ENCODE results near the gene GGNBP2. TPM values are rescaled to one million over a fixed set of nuclear protein-coding genes. Genes with fewer than 3 reads are reported as not detected.

Gene GGNBP2
- total and polyA plus RNA-seq, 7 donors = 43.5 to 62.2 (median 57.4) TPM

DNA sequence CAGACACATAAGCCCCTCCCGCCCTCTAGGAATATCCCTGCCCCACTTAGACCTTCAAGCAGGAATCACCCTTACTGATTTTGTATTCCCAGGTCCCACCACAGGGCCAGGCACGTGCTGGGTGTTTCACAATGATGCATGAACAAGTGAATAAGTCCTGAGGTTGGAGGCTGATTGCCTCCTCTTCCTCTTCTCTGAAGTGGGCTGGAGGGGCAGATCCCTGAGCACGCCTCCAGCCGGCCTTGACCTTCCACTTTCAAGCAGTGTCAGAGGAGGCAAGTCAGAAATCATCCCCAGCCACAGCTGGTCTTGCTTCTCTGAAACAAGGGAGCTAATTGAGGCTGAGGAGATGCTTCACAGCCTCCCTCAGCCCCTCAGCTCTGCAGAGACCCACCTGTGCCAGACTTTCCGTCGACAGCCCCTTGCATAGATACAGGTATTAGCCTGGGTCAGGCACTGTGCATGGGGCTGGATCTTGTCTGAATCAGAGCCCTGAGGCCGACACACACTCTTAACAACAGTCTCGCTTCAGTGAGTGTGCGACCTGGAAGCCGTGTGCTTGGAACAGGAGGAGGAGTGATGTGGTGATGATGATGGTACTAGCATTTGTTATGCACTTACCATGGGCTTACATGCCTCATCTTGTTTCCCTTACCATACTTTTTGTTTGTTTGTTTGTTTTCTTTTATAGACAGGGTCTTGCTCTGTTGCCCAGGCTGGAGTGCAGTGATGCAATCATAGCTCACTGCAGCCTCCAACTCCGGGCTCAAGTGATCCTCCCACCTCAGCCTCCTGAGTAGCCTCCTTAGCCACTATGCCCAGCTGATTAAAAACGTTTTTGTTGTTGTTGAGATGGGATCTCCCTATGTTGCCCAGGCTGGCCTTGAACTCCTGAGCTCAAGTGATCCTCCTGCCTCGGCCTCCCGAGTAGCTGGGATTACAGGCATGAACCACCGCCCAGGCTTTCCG lies 71.6 kb downstream of the GGNBP2 start:
- Histone ChIP-seq H3K4me1 (no peaks in the 10 kb centered on the region), H3K36me3 (no peaks in the 10 kb centered on the region), H3K9me3 (no peaks in the 10 kb centered on the region), H3K4me3 (no peak overlapping the region), H3K27me3 (peaks cover 11 to 61% (median 17%) of the 10 kb centered on the region in 3 donors), H3K27ac (no peak overlapping the region)
- intact Hi-C loops (cut with DNase I) = no loop called here
- no peak for DNase-seq
- 85 to 87% methylated on average over 16 of the region's 16 CpGs for WGBS, 2 donors
- TF ChIP-seq POLR2AphosphoS5 (IDR thresholded peaks at IDR 0.05) = no peak

DNA sequence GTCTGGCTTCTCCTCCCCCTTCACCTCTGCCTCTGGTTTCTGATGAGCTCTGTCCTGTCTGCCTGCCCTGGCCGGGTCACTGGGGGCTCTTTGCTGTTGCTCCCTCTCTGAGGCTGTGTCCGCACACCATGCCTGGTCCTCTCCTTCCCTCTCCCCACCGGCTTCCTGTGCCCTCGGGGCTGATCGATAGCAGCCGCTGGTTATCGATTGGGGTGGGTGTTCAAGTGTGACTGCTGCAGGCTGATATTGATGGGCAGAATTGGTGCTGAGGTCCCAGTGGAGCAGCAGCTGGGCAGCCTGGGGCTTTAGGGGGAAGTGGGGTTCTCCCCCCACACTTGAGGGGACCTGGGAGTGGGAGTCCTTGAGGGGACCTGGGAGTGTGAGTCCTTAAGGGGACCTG lies 73.1 kb downstream of the GGNBP2 start:
- Histone ChIP-seq H3K4me1 (no peaks in the 10 kb centered on the region), H3K27me3 (peaks cover 11 to 61% (median 17%) of the 10 kb centered on the region in 3 donors), H3K9me3 (no peaks in the 10 kb centered on the region), H3K36me3 (no peaks in the 10 kb centered on the region), H3K4me3 (no peak overlapping the region), H3K27ac (no peak overlapping the region)
- DNase-seq = no peak
- TF ChIP-seq, protein P1, sequence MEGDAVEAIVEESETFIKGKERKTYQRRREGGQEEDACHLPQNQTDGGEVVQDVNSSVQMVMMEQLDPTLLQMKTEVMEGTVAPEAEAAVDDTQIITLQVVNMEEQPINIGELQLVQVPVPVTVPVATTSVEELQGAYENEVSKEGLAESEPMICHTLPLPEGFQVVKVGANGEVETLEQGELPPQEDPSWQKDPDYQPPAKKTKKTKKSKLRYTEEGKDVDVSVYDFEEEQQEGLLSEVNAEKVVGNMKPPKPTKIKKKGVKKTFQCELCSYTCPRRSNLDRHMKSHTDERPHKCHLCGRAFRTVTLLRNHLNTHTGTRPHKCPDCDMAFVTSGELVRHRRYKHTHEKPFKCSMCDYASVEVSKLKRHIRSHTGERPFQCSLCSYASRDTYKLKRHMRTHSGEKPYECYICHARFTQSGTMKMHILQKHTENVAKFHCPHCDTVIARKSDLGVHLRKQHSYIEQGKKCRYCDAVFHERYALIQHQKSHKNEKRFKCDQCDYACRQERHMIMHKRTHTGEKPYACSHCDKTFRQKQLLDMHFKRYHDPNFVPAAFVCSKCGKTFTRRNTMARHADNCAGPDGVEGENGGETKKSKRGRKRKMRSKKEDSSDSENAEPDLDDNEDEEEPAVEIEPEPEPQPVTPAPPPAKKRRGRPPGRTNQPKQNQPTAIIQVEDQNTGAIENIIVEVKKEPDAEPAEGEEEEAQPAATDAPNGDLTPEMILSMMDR (IDR thresholded peaks at IDR 0.05) = no peak
- TF ChIP-seq EP300 (IDR thresholded peaks at IDR 0.05) (no peak), POLR2A (IDR thresholded peaks at IDR 0.05) (no peak), POLR2AphosphoS5 (IDR thresholded peaks at IDR 0.05) (no peak)
- 91 to 94% methylated on average over 7 of the region's 7 CpGs for WGBS, 2 donors
- intact Hi-C loops (cut with DNase I) = no loop called here

DNA sequence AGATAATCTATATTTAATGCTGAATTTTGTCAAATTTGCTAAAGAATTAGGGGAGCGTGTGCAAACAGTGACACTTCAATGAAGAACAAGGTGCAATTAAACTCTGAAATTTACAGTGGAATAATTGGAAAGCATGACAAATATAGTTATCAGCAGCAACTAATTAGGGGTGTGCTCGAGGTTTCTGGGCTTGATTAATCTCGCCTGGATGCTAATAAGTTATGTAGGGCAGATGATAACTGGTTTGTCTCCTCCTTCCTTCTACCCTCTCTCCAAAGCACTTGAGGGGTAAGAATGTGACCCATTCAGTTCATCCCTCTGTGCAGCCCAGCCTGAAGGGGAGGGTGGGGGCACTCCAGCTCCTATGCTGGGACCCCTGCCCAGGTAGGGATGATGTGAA lies 78.6 kb downstream of the GGNBP2 start:
- Histone ChIP-seq H3K27me3 (peaks cover 0 to 20% (median 0%) of the 10 kb centered on the region in 3 donors), H3K4me3 (no peak overlapping the region), H3K9me3 (no peaks in the 10 kb centered on the region), H3K27ac (no peak overlapping the region), H3K4me1 (no peaks in the 10 kb centered on the region), H3K36me3 (no peaks in the 10 kb centered on the region)
- intact Hi-C loops (cut with DNase I) = no loop called here
- no peak for DNase-seq
- WGBS, 2 donors = 66 to 85% methylated on average over 3 of the region's 3 CpGs
- TF ChIP-seq POLR2A (IDR thresholded peaks at IDR 0.05) (no peak), EP300 (IDR thresholded peaks at IDR 0.05) (no peak), POLR2AphosphoS5 (IDR thresholded peaks at IDR 0.05) (no peak)
- TF ChIP-seq, protein P1 (IDR thresholded peaks at IDR 0.05) = no peak

GRCh38 chr17:36625188-36625587 lies 80.5 kb downstream of the GGNBP2 start:
- DNase-seq = no peak
- TF ChIP-seq, protein P1 (IDR thresholded peaks at IDR 0.05) = no peak
- no peak for TF ChIP-seq POLR2A (IDR thresholded peaks at IDR 0.05)
- TF ChIP-seq EP300 (IDR thresholded peaks at IDR 0.05) = no peak
- TF ChIP-seq POLR2AphosphoS5 (IDR thresholded peaks at IDR 0.05) = no peak

GRCh38 chr17:36627101-36627500 lies 82.4 kb downstream of the GGNBP2 start:
- TF ChIP-seq POLR2A (IDR thresholded peaks at IDR 0.05) (no peak), POLR2AphosphoS5 (IDR thresholded peaks at IDR 0.05) (no peak), EP300 (IDR thresholded peaks at IDR 0.05) (no peak)
- TF ChIP-seq, protein P1 (IDR thresholded peaks at IDR 0.05) = no peak
- DNase-seq = no peak
- H3K27ac ChIP-seq = no peak overlapping the region
- intact Hi-C loops (cut with DNase I) = no loop called here
- peaks cover 0 to 32% (median 4%) of the 10 kb centered on the region in 3 donors for H3K27me3 ChIP-seq
- no peaks in the 10 kb centered on the region for H3K36me3 ChIP-seq
- no peaks in the 10 kb centered on the region for H3K4me1 ChIP-seq
- H3K4me3 ChIP-seq = no peak overlapping the region
- WGBS, 2 donors = 78 to 83% methylated on average over 12 of the region's 12 CpGs
- H3K9me3 ChIP-seq = no peaks in the 10 kb centered on the region

More at GRCh38 chr17:36625188-36625587, 80.5 kb downstream of the GGNBP2 start:
- peaks cover 0 to 15% (median 4%) of the 10 kb centered on the region in 3 donors for H3K27me3 ChIP-seq
- no peaks in the 10 kb centered on the region for H3K36me3 ChIP-seq
- H3K9me3 ChIP-seq = no peaks in the 10 kb centered on the region
- 79 to 86% methylated on average over 7 of the region's 7 CpGs for WGBS, 2 donors
- intact Hi-C loops (cut with DNase I) = no loop called here
- no peak overlapping the region for H3K4me3 ChIP-seq
- H3K27ac ChIP-seq = no peak overlapping the region
- no peaks in the 10 kb centered on the region for H3K4me1 ChIP-seq

All from sigmoid colon (tissue), 7 donors.